Keratinocyte (primary cell): ENCODE data around the gene PCDHA2.
"Not testable (repeated sequence)": the region's sequence is repeated elsewhere in the genome, so short reads cannot be mapped to it uniquely, and the experiment has no call there.

Experiments
- EZH2 ChIP-seq: IDR thresholded peaks from one replicate; pipeline ENCODE4 v1.6.1; 2012; ENCODE audit warnings: inconsistent platforms, mild to moderate bottlenecking, low read length, moderate library complexity
- TF ChIP-seq, protein P1 (sequence below), 3 experiments: IDR thresholded peaks in 1 of 3; conservative IDR thresholded peaks in 1 of 3; optimal IDR thresholded peaks in 1 of 3; 2 replicates in 2 of 3; 3 replicates in 1 of 3; pipeline versions ENCODE3 to v1.5.1; 2011; ENCODE audit warnings: low read length in 3 of 3, mild to moderate bottlenecking in 3 of 3, moderate library complexity in 2 of 3, control low read depth in 1 of 3, inconsistent platforms in 1 of 3; ENCODE audit not compliant: insufficient read depth in 2 of 3; ENCODE audit errors: extremely low read depth in 1 of 3

DNA sequence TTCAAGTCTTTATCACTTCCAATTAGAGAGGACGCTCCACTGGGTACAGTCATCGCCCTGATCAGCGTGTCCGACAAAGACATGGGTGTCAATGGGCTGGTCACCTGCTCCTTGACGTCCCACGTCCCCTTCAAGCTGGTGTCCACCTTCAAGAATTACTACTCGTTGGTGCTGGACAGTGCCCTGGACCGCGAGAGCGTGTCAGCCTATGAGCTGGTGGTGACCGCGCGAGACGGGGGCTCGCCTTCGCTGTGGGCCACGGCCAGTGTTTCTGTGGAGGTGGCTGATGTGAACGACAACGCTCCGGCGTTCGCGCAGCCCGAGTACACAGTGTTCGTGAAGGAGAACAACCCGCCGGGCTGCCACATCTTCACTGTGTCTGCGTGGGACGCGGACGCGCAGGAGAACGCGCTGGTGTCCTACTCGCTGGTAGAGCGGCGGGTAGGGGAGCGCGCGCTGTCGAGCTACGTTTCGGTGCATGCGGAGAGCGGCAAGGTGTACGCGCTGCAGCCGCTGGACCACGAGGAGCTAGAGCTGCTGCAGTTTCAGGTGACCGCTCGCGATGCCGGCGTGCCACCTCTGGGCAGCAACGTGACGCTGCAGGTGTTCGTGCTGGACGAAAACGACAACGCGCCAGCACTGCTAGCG, 13.7 kb downstream of the PCDHA2 start:
- TF ChIP-seq, protein P1, sequence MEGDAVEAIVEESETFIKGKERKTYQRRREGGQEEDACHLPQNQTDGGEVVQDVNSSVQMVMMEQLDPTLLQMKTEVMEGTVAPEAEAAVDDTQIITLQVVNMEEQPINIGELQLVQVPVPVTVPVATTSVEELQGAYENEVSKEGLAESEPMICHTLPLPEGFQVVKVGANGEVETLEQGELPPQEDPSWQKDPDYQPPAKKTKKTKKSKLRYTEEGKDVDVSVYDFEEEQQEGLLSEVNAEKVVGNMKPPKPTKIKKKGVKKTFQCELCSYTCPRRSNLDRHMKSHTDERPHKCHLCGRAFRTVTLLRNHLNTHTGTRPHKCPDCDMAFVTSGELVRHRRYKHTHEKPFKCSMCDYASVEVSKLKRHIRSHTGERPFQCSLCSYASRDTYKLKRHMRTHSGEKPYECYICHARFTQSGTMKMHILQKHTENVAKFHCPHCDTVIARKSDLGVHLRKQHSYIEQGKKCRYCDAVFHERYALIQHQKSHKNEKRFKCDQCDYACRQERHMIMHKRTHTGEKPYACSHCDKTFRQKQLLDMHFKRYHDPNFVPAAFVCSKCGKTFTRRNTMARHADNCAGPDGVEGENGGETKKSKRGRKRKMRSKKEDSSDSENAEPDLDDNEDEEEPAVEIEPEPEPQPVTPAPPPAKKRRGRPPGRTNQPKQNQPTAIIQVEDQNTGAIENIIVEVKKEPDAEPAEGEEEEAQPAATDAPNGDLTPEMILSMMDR (optimal IDR thresholded peaks at IDR 0.05 in 1 of 3, IDR thresholded peaks at IDR 0.05 in 1 of 3, conservative IDR thresholded peaks at IDR 0.05 in 1 of 3; ENCODE audit: extremely low read depth in 1 of 3, insufficient read depth in 2 of 3, low read length in 3 of 3): not testable (repeated sequence)
- not testable (repeated sequence) for TF ChIP-seq EZH2
